ENCODE data around the gene DNAH1. TPM values are rescaled to one million over a fixed set of nuclear protein-coding genes. Genes with fewer than 3 reads are reported as not detected.

DNAH1 gene
- polyA plus RNA-seq, 1 donor (not counting 4 experiments of a cell fraction or from before 2014, with no cell fraction given) = 0.33 TPM

GRCh38 chr3:52328536-52329080, 12.5 kb downstream of the DNAH1 start:
- no peak for DNase-seq (ENCODE audit: low read depth, low spot score)

GRCh38 chr3:52330194-52330805, 14.2 kb downstream of the DNAH1 start:
- FAIRE-seq = no peak
- TF ChIP-seq EZH2 (IDR thresholded peaks at IDR 0.05; ENCODE audit: low read length) (no peak), CTCF (optimal IDR thresholded peaks at IDR 0.05 in 1 of 3, IDR thresholded peaks at IDR 0.05 in 1 of 3, conservative IDR thresholded peaks at IDR 0.05 in 1 of 3; ENCODE audit: extremely low read depth in 1 of 3, insufficient read depth in 2 of 3, low read length in 3 of 3) (no peak)
- dilution Hi-C loops (cut with MboI; ENCODE audit: extremely low pct_ligation_motif_present, low sequenced_read_pairs) = no loop called here

More at GRCh38 chr3:52328536-52329080, 12.5 kb downstream of the DNAH1 start:
- Histone ChIP-seq H3K4me3 (ENCODE audit: control insufficient read depth in 2 of 3, extremely low read depth in 1 of 3, insufficient read depth in 2 of 3, low read depth in 1 of 3, low read length in 3 of 3) (no peak overlapping the region), H2AFZ (ENCODE audit: control insufficient read depth, low read length) (no peak overlapping the region), H3K9ac (ENCODE audit: control insufficient read depth, extremely low read depth, insufficient read depth, low read length) (no peak overlapping the region), H3K9me1 (ENCODE audit: control insufficient read depth, extremely low read depth, insufficient read depth, low read length) (no peaks in the 10 kb centered on the region), H3K4me2 (ENCODE audit: control insufficient read depth, extremely low read depth, insufficient read depth, low read depth, low read length) (no peak overlapping the region), H3K36me3 (ENCODE audit: control insufficient read depth in 2 of 2, extremely low read depth in 1 of 2, insufficient read depth in 2 of 2, low read length in 2 of 2) (no peaks in the 10 kb centered on the region), H4K20me1 (ENCODE audit: control insufficient read depth, extremely low read depth, insufficient read depth, low read length) (no peaks in the 10 kb centered on the region), H3K9me3 (ENCODE audit: control insufficient read depth, low read depth, low read length) (no peaks in the 10 kb centered on the region), H3K79me2 (ENCODE audit: control insufficient read depth, insufficient read depth, low read length) (no peaks in the 10 kb centered on the region), H3K27me3 (ENCODE audit: control insufficient read depth, extremely low read depth, insufficient read depth, low read length) (no peaks in the 10 kb centered on the region), H3K4me1 (ENCODE audit: control insufficient read depth, extremely low read depth, insufficient read depth, low read length) (no peaks in the 10 kb centered on the region), H3K27ac (ENCODE audit: control insufficient read depth, insufficient read depth, low read length) (no peak overlapping the region)
- no peak for TF ChIP-seq EZH2 (IDR thresholded peaks at IDR 0.05; ENCODE audit: low read length)
- no peak for TF ChIP-seq CTCF (optimal IDR thresholded peaks at IDR 0.05 in 1 of 3, IDR thresholded peaks at IDR 0.05 in 1 of 3, conservative IDR thresholded peaks at IDR 0.05 in 1 of 3; ENCODE audit: extremely low read depth in 1 of 3, insufficient read depth in 2 of 3, low read length in 3 of 3)
- no peak for FAIRE-seq
- dilution Hi-C loops (cut with MboI; ENCODE audit: extremely low pct_ligation_motif_present, low sequenced_read_pairs) = no loop called here

More at GRCh38 chr3:52330194-52330805, 14.2 kb downstream of the DNAH1 start:
- no peak for DNase-seq (ENCODE audit: low read depth, low spot score)
- no peak overlapping the region for H3K9ac ChIP-seq (ENCODE audit: control insufficient read depth, extremely low read depth, insufficient read depth, low read length)
- no peak overlapping the region for H2AFZ ChIP-seq (ENCODE audit: control insufficient read depth, low read length)
- no peaks in the 10 kb centered on the region for H3K4me1 ChIP-seq (ENCODE audit: control insufficient read depth, extremely low read depth, insufficient read depth, low read length)
- no peaks in the 10 kb centered on the region for H3K36me3 ChIP-seq (ENCODE audit: control insufficient read depth in 2 of 2, extremely low read depth in 1 of 2, insufficient read depth in 2 of 2, low read length in 2 of 2)
- H3K79me2 ChIP-seq (ENCODE audit: control insufficient read depth, insufficient read depth, low read length) = no peaks in the 10 kb centered on the region
- no peaks in the 10 kb centered on the region for H3K9me1 ChIP-seq (ENCODE audit: control insufficient read depth, extremely low read depth, insufficient read depth, low read length)
- no peaks in the 10 kb centered on the region for H3K27me3 ChIP-seq (ENCODE audit: control insufficient read depth, extremely low read depth, insufficient read depth, low read length)
- no peaks in the 10 kb centered on the region for H4K20me1 ChIP-seq (ENCODE audit: control insufficient read depth, extremely low read depth, insufficient read depth, low read length)
- no peak overlapping the region for H3K4me3 ChIP-seq (ENCODE audit: control insufficient read depth in 2 of 3, extremely low read depth in 1 of 3, insufficient read depth in 2 of 3, low read depth in 1 of 3, low read length in 3 of 3)
- no peaks in the 10 kb centered on the region for H3K9me3 ChIP-seq (ENCODE audit: control insufficient read depth, low read depth, low read length)
- H3K27ac ChIP-seq (ENCODE audit: control insufficient read depth, insufficient read depth, low read length) = no peak overlapping the region
- H3K4me2 ChIP-seq (ENCODE audit: control insufficient read depth, extremely low read depth, insufficient read depth, low read depth, low read length) = no peak overlapping the region

Data from keratinocyte (primary cell).